Panc1 (cell line): ENCODE measurements around the gene PARD3.
"Not testable (repeated sequence)": the region's sequence is repeated elsewhere in the genome, so short reads cannot be mapped to it uniquely, and the experiment has no call there.

Source experiments
- POLR2AphosphoS5 ChIP-seq: IDR thresholded peaks from 2 replicates; pipeline ENCODE4 v1.6.1; 2012; ENCODE audit warnings: mild to moderate bottlenecking, low read depth, low read length, moderate library complexity
- SIN3A ChIP-seq: IDR thresholded peaks from 2 replicates; pipeline ENCODE4 v1.6.1; 2012; ENCODE audit warnings: low read depth, mild to moderate bottlenecking, low read length, moderate library complexity, borderline replicate concordance; ENCODE audit not compliant: insufficient read depth
- TCF7L2 ChIP-seq: IDR thresholded peaks from 2 replicates; pipeline ENCODE4 v1.6.1; 2011; ENCODE audit warnings: mild to moderate bottlenecking, low read depth, low read length, inconsistent platforms
- TF ChIP-seq, protein P1 (sequence below): fragments of 450-650 bp; IDR thresholded peaks from 2 replicates; pipeline ENCODE4 v1.5.1; 2017; ENCODE audit warnings: mild to moderate bottlenecking
- TF ChIP-seq, protein P2 (sequence below), 2 experiments: IDR thresholded peaks; 2 replicates each; pipeline ENCODE4 v1.6.1; 2011 to 2012; ENCODE audit warnings: low read depth in 2 of 2, control low read depth in 1 of 2, low read length in 1 of 2, mild to moderate bottlenecking in 1 of 2, moderate library complexity in 1 of 2; ENCODE audit not compliant: insufficient read depth in 1 of 2

- not testable (repeated sequence) for TF ChIP-seq POLR2AphosphoS5, SIN3A, TCF7L2
- TF ChIP-seq, protein P1, sequence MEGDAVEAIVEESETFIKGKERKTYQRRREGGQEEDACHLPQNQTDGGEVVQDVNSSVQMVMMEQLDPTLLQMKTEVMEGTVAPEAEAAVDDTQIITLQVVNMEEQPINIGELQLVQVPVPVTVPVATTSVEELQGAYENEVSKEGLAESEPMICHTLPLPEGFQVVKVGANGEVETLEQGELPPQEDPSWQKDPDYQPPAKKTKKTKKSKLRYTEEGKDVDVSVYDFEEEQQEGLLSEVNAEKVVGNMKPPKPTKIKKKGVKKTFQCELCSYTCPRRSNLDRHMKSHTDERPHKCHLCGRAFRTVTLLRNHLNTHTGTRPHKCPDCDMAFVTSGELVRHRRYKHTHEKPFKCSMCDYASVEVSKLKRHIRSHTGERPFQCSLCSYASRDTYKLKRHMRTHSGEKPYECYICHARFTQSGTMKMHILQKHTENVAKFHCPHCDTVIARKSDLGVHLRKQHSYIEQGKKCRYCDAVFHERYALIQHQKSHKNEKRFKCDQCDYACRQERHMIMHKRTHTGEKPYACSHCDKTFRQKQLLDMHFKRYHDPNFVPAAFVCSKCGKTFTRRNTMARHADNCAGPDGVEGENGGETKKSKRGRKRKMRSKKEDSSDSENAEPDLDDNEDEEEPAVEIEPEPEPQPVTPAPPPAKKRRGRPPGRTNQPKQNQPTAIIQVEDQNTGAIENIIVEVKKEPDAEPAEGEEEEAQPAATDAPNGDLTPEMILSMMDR: not testable (repeated sequence)
- TF ChIP-seq, protein P2, sequence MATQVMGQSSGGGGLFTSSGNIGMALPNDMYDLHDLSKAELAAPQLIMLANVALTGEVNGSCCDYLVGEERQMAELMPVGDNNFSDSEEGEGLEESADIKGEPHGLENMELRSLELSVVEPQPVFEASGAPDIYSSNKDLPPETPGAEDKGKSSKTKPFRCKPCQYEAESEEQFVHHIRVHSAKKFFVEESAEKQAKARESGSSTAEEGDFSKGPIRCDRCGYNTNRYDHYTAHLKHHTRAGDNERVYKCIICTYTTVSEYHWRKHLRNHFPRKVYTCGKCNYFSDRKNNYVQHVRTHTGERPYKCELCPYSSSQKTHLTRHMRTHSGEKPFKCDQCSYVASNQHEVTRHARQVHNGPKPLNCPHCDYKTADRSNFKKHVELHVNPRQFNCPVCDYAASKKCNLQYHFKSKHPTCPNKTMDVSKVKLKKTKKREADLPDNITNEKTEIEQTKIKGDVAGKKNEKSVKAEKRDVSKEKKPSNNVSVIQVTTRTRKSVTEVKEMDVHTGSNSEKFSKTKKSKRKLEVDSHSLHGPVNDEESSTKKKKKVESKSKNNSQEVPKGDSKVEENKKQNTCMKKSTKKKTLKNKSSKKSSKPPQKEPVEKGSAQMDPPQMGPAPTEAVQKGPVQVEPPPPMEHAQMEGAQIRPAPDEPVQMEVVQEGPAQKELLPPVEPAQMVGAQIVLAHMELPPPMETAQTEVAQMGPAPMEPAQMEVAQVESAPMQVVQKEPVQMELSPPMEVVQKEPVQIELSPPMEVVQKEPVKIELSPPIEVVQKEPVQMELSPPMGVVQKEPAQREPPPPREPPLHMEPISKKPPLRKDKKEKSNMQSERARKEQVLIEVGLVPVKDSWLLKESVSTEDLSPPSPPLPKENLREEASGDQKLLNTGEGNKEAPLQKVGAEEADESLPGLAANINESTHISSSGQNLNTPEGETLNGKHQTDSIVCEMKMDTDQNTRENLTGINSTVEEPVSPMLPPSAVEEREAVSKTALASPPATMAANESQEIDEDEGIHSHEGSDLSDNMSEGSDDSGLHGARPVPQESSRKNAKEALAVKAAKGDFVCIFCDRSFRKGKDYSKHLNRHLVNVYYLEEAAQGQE (IDR thresholded peaks at IDR 0.05; ENCODE audit: insufficient read depth in 1 of 2, low read depth in 2 of 2, low read length in 1 of 2): not testable (repeated sequence)
These were observed 108.1 kb downstream of the PARD3 start for GRCh38 chr10:34706992-34707391.
